ENCODE data around the gene ST6GALNAC3. TPM values are rescaled to one million over a fixed set of nuclear protein-coding genes. Genes with fewer than 3 reads are reported as not detected.

The ST6GALNAC3 gene
- total and polyA plus RNA-seq, 2 donors from 2014 or later = 8.8 to 15.8 TPM

- FAIRE-seq = no peak
- no peak for DNase-seq
- Histone ChIP-seq H3K27me3 (ENCODE audit: control insufficient read depth, insufficient read depth, low read length) (no peaks in the 10 kb centered on the region), H3K9ac (ENCODE audit: low read length in 3 of 3) (no peak overlapping the region), H3K9me3 (ENCODE audit: control insufficient read depth in 2 of 3, insufficient read depth in 1 of 3, low read length in 3 of 3) (no peaks in the 10 kb centered on the region), H3K4me1 (ENCODE audit: control insufficient read depth in 2 of 3, insufficient read depth in 2 of 3, low read depth in 1 of 3, low read length in 3 of 3) (no peaks in the 10 kb centered on the region), H3K36me3 (ENCODE audit: control insufficient read depth in 2 of 3, insufficient read depth in 3 of 3, low read length in 3 of 3) (no peaks in the 10 kb centered on the region), H3K27ac (ENCODE audit: low read depth in 2 of 2, low read length in 2 of 2) (no peak overlapping the region), H3K4me3 (ENCODE audit: low read length in 3 of 3) (no peak overlapping the region)
- TF ChIP-seq CTCF (IDR thresholded peaks at IDR 0.05; ENCODE audit: borderline replicate concordance, extremely low read depth, insufficient read depth) = no peak
- intact Hi-C loops (cut with DNase I) = no loop called here
Observed at GRCh38 chr1:76580206-76580605, 505.7 kb downstream of the ST6GALNAC3 start.

- intact Hi-C loops (cut with DNase I) = no loop called here
- H3K4me3 ChIP-seq (ENCODE audit: low read length in 3 of 3) = no peak overlapping the region
- no peak for DNase-seq
- H3K36me3 ChIP-seq (ENCODE audit: control insufficient read depth in 2 of 3, insufficient read depth in 3 of 3, low read length in 3 of 3) = no peaks in the 10 kb centered on the region
- H3K9me3 ChIP-seq (ENCODE audit: control insufficient read depth in 2 of 3, insufficient read depth in 1 of 3, low read length in 3 of 3) = no peaks in the 10 kb centered on the region
- H3K4me1 ChIP-seq (ENCODE audit: control insufficient read depth in 2 of 3, insufficient read depth in 2 of 3, low read depth in 1 of 3, low read length in 3 of 3) = no peaks in the 10 kb centered on the region
- no peak for FAIRE-seq
- H3K27ac ChIP-seq (ENCODE audit: low read depth in 2 of 2, low read length in 2 of 2) = no peak overlapping the region
- no peak overlapping the region for H3K9ac ChIP-seq (ENCODE audit: low read length in 3 of 3)
- no peak for TF ChIP-seq CTCF (IDR thresholded peaks at IDR 0.05; ENCODE audit: borderline replicate concordance, extremely low read depth, insufficient read depth)
- no peaks in the 10 kb centered on the region for H3K27me3 ChIP-seq (ENCODE audit: control insufficient read depth, insufficient read depth, low read length)
Observed at GRCh38 chr1:76581712-76582111, 507.2 kb downstream of the ST6GALNAC3 start.

GRCh38 chr1:76583235-76583868 lies 508.8 kb downstream of the ST6GALNAC3 start:
- Histone ChIP-seq H3K27ac (ENCODE audit: low read depth in 2 of 2, low read length in 2 of 2) (no peak overlapping the region), H3K9ac (ENCODE audit: low read length in 3 of 3) (no peak overlapping the region), H3K4me1 (ENCODE audit: control insufficient read depth in 2 of 3, insufficient read depth in 2 of 3, low read depth in 1 of 3, low read length in 3 of 3) (no peaks in the 10 kb centered on the region), H3K9me3 (ENCODE audit: control insufficient read depth in 2 of 3, insufficient read depth in 1 of 3, low read length in 3 of 3) (no peaks in the 10 kb centered on the region), H3K4me3 (ENCODE audit: low read length in 3 of 3) (no peak overlapping the region), H3K27me3 (ENCODE audit: control insufficient read depth, insufficient read depth, low read length) (no peaks in the 10 kb centered on the region), H3K36me3 (ENCODE audit: control insufficient read depth in 2 of 3, insufficient read depth in 3 of 3, low read length in 3 of 3) (no peaks in the 10 kb centered on the region)
- DNase-seq = no peak
- TF ChIP-seq CTCF (IDR thresholded peaks at IDR 0.05; ENCODE audit: borderline replicate concordance, extremely low read depth, insufficient read depth) = no peak
- FAIRE-seq = no peak
- intact Hi-C loops (cut with DNase I) = no loop called here

Measured in kidney (tissue), 14 donors.